ENCODE results near the gene MS4A3.
"Not testable (repeated sequence)": the region's sequence is repeated elsewhere in the genome, so short reads cannot be mapped to it uniquely, and the experiment has no call there.

The MS4A3 gene

DNA sequence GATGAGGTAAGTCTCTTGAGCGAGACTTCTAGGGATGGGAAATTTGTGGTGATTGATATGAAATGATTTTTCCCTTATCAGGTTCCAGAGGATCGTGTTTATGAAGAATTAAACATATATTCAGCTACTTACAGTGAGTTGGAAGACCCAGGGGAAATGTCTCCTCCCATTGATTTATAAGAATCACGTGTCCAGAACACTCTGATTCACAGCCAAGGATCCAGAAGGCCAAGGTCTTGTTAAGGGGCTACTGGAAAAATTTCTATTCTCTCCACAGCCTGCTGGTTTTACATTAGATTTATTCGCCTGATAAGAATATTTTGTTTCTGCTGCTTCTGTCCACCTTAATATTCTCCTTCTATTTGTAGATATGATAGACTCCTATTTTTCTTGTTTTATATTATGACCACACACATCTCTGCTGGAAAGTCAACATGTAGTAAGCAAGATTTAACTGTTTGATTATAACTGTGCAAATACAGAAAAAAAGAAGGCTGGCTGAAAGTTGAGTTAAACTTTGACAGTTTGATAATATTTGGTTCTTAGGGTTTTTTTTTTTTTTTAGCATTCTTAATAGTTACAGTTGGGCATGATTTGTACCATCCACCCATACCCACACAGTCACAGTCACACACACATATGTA, 39.1 kb downstream of the MS4A3 start:
- DNase-seq, result no peak

DNA sequence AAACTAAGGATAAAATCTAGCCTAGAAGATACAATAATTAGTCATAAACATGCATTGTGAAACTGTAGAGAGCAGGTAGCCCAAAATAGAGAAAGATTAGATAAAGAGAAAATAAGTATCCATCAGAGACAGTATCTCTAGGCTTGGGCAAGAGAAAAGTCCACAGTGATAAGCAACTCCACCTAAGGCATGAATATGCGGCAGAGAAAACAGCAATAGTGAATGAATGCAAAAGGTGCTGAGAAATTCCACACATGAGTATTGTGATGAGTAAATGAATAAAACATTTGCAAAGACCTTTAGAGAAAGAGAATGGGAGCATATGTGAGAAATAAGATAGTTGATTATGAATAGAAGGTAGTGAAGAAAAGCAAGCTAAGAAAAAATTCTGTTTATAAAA, 40.7 kb downstream of the MS4A3 start:
- DNase-seq, result no peak

DNA sequence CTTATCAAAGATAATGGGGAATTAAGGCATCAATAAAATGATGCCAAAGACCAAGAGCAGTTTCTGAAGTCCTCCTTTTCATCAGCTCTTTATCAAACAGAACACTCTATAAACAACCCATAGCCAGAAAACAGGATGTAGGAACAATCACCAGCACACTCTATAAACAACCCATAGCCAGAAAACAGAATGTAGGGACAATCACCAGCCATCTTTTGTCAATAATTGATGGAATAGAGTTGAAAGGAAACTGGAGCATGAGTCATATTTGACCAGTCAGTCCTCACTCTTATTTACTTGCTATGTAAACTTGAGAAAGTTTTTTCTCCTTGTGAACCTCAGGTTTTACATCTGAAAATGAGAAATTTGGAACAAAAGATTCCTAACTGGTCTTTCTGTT, 42.0 kb downstream of the MS4A3 start:
- DNase-seq, result no peak

DNA sequence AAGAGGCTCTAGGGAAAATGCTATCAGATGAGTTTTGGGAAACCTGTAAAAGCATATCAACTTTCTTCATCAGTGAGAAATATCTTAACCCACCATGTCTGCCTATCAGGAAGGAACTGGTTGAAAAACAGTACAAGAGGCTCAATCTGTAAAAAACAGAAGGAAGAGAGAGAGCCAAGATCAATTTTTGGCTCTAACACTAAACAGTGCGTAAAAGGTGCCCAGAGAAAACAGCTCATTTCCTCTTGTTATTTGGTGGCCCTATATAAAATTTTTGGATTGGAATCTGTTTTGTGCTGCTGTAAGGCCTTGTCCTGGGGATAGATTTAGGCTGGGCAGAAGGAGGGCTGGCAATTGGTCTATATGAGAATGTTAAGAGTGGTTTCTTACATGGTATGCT, 44.1 kb downstream of the MS4A3 start:
- no peak for DNase-seq

DNA sequence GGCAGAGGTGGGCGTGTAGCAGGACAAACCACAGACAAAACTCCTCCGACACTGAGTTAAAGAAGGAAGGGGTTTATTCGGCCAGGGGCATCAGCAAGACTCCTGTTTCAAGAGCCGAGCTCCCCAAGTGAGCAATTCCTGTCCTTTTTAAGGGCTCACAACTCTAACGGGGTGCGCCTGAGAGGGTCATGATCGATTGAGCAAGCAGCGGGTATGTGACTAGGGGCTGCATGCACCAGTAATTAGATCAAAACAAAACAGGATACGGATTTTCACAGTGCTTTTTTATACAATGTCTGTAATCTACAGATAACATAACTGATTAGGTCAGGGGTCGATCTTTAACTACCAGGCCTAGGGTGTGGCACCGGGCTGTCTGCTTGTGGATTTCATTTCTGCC, 44.9 kb downstream of the MS4A3 start:
- not testable (repeated sequence) for DNase-seq

DNA sequence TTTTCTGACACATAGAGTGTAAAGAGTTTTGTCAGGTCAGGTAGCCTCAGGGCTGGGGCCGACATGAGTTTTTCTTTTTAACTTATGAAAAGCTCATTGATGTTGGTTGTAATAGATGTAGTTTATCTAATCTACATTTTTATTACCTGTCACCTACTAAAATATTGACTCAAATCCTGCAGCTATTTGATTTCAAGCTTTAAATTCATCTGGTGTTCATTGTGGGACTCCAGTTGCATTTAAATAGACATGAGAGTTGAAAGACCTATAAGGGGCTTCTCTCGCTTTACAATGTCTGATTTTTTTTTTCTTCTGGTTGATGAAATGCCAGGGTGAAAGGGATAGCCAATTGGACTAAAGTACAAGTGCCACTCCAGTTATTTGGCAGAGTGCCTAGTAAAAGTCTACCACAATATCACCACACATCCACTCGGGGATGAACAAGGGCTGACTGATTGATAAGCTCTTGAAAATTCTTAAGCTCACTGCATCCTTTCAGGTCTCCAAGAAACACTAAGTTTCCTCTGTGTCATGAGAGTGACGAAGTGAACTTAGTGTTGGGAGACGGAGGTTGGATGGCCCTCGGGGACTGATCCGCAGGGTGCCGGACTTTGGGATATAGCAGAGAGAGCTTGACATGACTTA, 48.1 kb downstream of the MS4A3 start:
- not testable (repeated sequence) for DNase-seq

DNA sequence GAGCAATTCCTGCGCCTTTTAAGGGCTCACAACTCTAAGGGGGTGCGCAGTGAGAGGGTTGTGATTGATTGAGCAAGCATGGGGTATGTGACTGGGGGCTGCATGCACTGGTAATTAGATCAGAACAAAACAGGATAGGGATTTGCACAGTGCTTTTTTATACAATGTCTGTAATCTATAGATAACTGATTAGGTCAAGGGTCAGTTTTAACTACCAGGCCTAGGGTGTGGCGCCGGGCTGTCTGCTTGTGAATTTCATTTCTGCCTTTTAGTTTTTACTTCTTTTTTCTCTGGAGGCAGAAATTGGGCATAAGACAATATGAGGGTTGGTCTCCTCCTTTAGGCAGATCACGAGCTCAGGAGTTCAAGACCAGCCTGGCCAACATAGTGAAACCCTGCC, 52.2 kb downstream of the MS4A3 start:
- DNase-seq, result not testable (repeated sequence)

DNA sequence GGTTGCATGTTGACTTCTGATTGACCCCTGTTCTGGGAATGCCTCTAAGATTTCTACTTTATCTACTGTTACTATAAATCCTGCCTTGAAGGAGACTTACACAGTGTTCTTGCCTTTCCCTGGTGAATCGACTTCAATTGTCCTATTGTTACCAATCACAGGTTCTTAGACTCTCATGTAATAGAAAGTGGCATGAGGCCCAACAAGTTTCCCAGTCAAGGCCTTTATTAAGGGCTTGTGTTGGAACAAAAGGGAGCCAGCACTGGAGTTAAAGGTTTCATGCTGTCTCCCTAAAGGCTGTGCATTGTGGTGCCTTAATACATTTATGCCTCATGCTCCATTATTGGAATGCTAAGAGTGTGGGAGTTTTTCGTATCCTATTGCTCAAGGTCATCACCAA, 55.3 kb downstream of the MS4A3 start:
- no peak for DNase-seq

DNA sequence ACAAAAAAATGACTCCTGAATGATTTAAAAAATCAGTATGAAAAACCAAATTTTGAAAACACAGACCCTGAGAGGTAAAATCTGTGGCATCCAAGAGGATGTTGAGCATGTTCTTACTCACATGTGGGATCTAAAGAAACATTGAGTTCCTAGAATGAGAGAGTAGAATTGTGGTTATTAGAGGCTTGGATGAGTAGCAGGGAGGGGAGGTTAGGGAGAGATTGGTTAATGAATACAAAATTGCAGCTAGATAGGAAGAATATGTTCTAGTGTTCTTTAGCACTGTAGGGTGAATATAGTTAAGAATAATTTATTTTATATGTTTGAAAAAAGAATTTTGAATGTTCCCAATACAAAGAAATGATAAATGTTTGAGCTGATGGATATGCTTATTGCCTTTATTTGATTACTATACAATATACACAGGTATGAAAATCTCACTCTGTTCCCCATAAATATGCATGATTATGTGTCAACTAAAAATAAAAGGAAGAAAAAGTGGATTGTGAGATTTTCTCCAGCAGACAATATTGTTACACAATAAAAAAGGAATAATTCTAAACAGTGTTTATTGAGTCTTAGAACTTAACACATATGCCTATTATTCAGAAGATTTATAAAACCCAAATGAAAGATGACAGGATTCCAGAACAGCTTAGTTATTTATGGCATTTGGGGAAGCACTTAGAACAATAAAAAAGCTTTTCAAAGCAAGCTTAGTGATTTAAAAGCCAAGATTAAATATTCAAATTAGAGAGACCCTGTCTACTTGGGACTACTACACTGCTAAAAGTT, 60.7 kb downstream of the MS4A3 start:
- no peak for DNase-seq

DNA sequence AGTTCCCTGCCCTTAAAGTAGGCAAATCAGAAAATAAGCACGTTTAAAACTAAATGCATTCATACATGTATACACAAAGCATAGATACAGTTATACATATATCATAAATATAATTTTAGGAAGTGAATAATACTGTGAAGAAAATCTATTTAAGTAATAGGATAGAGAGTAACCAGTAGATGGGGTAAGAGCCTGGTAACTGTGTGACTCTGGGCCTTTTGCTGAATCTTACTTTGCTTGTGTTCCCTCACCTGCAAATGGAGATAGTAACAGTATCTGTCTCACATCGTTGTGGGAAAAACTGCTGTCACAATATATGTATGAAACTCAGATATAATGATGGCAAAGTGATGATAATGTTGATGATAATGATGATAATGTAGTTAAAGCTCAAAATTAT, 61.9 kb downstream of the MS4A3 start:
- no peak for DNase-seq

DNA sequence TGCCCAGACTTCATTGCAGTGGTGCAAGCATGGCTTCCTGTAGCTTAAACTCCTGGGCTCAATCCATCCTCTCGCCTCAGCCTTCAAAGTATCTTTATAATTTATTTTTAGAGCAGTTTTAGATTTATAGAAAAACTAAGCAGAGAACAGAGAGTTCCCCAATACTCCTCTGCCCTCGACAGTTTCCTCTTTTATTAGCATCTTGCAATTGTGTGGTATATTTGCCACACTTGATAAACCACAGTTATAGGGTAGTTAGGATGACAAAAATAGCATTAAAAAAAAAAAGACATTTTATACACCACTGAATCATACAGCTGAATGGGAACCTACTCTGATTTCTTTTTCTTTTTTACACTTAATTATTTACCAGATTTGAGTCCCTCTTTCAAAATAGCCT, 63.2 kb downstream of the MS4A3 start:
- no peak for DNase-seq

Data from CD4-positive, alpha-beta T cell treated with Interferon alpha-2 for 1 hour (primary cell).